Activated CD4-positive, alpha-beta T cell treated with anti-CD3 and anti-CD28 coated beads, Interleukin-2, amount 10 ng/mL, durations not matched to agents 24 days and 14 days (primary cell): ENCODE results near the gene ABR. TPM values are rescaled to one million over a fixed set of nuclear protein-coding genes. Genes with fewer than 3 reads are reported as not detected.
A peak's percentile ranks its signal among the peaks of the same experiment; 100 is the strongest.
"Not testable (repeated sequence)": the region's sequence is repeated elsewhere in the genome, so short reads cannot be mapped to it uniquely, and the experiment has no call there.

Experiments used
- DNase-seq: peaks from one replicate; pipeline ENCODE4 v3.0.0; 2022
- H3K27ac Mint-ChIP-seq: one replicate; pipeline ENCODE4 v1.8.0; 2022; ENCODE audit warnings: mild to moderate bottlenecking, mixed read lengths
- H3K27me3 Mint-ChIP-seq: one replicate; pipeline ENCODE4 v1.8.0; 2022; ENCODE audit warnings: mixed read lengths
- H3K36me3 Mint-ChIP-seq: one replicate; pipeline ENCODE4 v1.8.0; 2022; ENCODE audit warnings: low read depth, mild to moderate bottlenecking, mixed read lengths
- H3K4me1 Mint-ChIP-seq: one replicate; pipeline ENCODE4 v1.8.0; 2021; ENCODE audit warnings: mixed read lengths
- H3K4me3 Mint-ChIP-seq: one replicate; pipeline ENCODE4 v1.8.0; 2022; ENCODE audit warnings: mild to moderate bottlenecking, moderate library complexity, mixed read lengths
- H3K9me3 Mint-ChIP-seq: one replicate; pipeline ENCODE4 v1.8.0; 2021; ENCODE audit warnings: mixed read lengths
- intact Hi-C: fragments of 100-400 bp; cut with micrococcal nuclease; formaldehyde crosslinking; loops from one replicate; pipeline ENCODE4 v1.15.1; 2023
- total RNA-seq: library from RNA; stranded (reverse); gene quantifications from 2 replicates; pipeline ENCODE4 v1.2.3, GENCODE V29; 2022

The ABR gene
- total RNA-seq, 1 donor from 2014 or later = 58.9 TPM

DNA sequence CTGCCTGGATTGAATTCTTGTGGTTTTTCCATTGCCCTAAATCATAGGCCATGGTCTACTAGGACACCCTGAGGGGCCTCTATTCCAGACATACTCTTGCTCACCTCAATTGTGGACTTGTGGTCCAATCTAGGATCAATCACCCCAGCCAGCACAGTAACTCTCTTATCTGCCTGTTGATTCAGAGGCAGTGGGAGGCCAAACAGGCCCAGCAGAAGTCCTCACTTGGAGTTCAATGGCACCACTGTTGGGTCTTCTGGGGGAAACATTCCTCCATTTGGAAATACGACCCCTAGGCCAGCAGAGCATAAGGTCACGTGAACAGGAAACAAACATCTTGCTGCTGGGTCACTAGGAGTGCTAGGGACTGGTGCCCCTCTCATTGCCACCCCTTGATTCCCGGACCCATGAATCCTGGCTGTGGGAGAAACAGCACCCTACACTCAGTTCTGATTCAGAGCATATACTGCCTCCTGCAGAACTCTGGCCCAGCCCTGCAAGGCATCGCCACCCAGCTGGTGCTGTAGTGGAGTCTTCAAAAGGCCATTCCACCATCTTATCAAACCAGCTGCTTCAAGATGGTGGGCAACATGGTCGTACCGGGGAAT is 193.4 kb downstream of the ABR start:
- Mint-ChIP-seq H3K9me3 (no peaks in the 10 kb centered on the region), H3K36me3 (no peaks in the 10 kb centered on the region), H3K27ac (no peak overlapping the region), H3K4me1 (no peaks in the 10 kb centered on the region), H3K4me3 (no peak overlapping the region), H3K27me3 (no peaks in the 10 kb centered on the region)
- intact Hi-C loops = no loop called here
- DNase-seq = no peak

DNA sequence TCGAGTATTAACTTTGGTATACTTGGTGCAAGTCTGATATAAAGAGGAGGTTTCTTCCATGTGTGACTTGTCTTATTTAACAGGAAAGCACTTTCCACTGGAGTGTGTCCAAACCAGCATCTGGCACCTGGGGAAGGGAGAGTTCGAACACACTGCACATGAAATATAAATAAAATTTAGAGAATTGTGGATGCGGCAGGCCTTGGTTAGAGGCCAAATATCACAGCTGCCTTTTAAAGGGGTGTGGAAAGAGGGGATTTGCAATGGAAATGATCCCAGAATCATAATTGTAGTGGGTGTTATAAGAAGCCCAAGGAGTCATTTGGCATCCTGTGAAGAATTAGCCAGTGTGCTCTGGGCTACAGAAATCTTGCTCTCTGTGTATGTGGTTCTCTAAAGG is 195.9 kb downstream of the ABR start:
- H3K27me3 Mint-ChIP-seq = no peaks in the 10 kb centered on the region
- H3K27ac Mint-ChIP-seq = no peak overlapping the region
- DNase-seq = no peak
- intact Hi-C loops = loop anchor here (5.0 kb wide), 2 partner anchors 202 to 842 kb away; partner anchors contain the start of genes GLOD4 and MRM3
- no peaks in the 10 kb centered on the region for H3K9me3 Mint-ChIP-seq
- peaks cover 9% of the 10 kb centered on the region for H3K4me1 Mint-ChIP-seq
- no peaks in the 10 kb centered on the region for H3K36me3 Mint-ChIP-seq
- H3K4me3 Mint-ChIP-seq = no peak overlapping the region

DNA sequence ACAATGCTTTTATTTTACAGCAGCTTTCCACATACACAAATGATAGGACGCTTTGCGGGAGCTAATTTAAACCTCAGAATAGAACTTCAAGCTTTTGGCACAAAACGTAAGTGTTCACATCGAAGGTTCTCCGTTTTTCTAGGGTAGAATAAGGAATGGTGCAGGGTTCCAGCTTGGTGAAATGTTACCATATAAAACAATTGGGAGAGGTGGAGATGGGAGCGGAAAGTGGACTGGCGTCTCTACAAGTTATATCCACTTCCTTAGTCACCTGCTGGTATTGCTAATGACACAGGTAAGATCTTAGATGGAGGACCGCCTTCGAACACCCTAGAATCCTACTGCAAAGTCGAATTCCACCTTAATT is 198.5 kb downstream of the ABR start:
- peaks cover 20% of the 10 kb centered on the region for H3K27me3 Mint-ChIP-seq
- H3K27ac Mint-ChIP-seq = no peak overlapping the region
- intact Hi-C loops = loop anchor here (1.0 to 5.0 kb wide), 7 partner anchors 15 to 839 kb away; partner anchors contain the start of genes GEMIN4, GLOD4 and MRM3
- H3K9me3 Mint-ChIP-seq = no peaks in the 10 kb centered on the region
- H3K36me3 Mint-ChIP-seq = no peaks in the 10 kb centered on the region
- peaks cover 12% of the 10 kb centered on the region for H3K4me1 Mint-ChIP-seq
- DNase-seq = no peak
- H3K4me3 Mint-ChIP-seq = peak overlapping the region; percentile 81

DNA sequence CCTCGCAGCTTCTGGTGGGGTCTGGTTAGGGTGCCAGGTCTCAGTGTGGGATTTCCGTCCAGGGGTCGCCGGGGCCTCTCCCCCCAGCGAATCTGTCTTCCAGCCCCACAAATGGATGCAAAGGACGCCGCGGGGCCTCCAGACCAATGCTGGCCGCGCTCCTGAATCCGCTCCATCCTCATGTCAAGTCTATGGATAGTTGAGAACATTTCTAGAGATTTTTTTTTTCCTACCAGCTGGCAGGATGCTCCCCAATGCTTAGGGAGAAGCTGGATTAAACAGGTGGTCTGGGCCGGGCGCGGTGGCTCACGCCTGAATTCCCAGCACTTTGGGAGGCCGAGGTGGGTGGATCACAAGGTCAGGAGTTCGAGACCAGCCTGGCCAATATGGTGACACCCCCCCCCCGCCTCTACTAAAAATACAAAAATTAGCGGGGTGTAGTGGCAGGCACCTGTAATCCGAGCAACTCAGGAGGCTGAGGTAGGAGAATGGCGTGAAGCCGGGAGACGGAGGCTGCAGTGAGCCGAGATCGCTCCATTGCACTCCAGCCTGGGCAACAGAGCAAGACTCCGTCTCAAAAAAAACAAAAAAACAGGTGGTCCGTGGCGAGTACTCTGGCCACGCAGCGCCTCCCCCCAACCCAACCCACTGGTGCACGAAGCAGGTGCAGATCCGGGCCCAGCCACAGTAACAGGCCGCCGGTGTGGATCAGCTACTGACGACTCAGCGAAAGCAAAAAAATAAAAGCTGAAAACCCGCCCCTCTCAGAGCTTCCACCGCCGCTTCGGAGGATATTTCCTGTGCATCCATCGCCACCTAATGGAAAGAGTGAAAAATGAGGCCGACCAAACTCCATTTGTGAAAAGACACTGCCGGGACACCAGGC is 199.1 kb downstream of the ABR start:
- H3K27me3 Mint-ChIP-seq = peaks cover 25% of the 10 kb centered on the region
- no peak overlapping the region for H3K27ac Mint-ChIP-seq
- peak overlapping the region; percentile 81 for H3K4me3 Mint-ChIP-seq
- intact Hi-C loops = loop anchor here (1.0 to 5.0 kb wide), 7 partner anchors 16 to 838 kb away; partner anchors contain the start of genes GEMIN4, GLOD4 and MRM3
- DNase-seq = peak; percentile 94
- H3K4me1 Mint-ChIP-seq = peaks cover 12% of the 10 kb centered on the region
- H3K9me3 Mint-ChIP-seq = no peaks in the 10 kb centered on the region
- H3K36me3 Mint-ChIP-seq = no peaks in the 10 kb centered on the region

DNA sequence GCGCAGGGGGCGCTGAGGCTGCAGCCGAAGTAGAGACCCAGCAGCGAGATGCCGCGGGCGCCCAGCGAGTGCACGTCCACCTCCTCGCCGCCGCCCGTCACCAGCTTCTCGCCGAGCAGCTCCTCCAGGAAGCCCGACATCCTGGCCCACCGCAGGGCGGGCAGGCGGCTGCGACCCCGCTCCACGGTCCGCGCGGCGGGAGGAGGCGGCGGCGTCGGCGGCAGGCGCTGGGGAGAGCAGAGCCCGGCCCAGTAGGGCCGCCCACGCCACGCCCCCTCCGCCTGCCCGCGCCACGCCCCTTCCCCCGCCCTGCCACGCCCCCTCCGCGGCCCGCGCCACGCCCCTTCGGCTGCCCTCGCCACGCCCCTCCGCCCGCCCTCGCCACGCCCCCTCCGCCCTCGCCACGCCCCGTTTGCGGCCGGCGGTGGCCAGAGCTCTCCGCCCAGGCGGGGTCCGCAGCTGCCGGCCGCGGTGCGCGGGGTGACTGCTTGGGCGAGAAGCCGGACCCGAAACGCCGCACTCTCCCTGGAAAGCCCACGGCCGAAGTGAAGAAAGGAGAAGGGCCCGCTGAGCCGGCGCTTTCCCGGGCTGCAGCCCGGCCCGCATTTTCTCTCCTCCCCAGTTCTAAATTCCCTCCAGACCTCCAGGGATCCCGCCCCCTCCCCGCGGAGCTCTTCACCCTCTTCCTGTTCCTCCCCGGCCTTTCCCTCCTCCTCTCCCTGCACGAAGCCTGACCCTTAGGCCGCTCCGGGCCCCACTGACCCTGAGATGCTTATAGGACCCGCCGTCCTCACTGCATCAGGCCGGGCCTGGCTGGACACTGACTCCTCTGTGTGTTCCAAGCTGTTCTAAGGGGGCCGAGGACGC is 200.0 kb downstream of the ABR start, which contains the start of gene NXN:
Gene NXN (minus strand): TSS at position 238 of the 867 bp plus-strand sequence.
- Mint-ChIP-seq H3K4me3 (peak within 1 kb of the TSS; percentile 81), H3K27ac (no peak within 1 kb of the TSS), H3K27me3 (peaks cover 34% of the 10 kb centered on the region), H3K4me1 (peaks cover 12% of the 10 kb centered on the region), H3K9me3 (no peaks in the 10 kb centered on the region), H3K36me3 (no peaks in the 10 kb centered on the region)
- intact Hi-C loops = loop anchor here (2.0 to 5.0 kb wide), 3 partner anchors 197 to 837 kb away; partner anchors contain the start of genes GLOD4 and MRM3
- peak; percentile 96 for DNase-seq

DNA sequence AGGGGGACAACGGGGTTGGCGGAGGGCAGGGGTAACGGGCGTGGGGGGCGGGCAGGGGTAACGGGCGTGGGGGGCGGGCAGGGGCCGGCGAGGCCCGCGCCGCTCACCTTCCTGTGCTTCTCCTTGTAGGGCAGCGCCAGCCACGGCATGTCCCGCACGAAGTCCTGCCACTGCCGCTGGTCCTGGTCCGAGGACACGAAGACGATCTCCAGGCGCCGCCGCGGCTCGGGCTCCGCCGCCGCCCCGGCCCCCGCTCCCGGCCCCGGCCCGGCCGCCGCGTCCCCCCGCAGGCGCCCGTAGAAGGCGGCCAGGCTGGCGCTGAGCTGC is 200.6 kb downstream of the ABR start:
- Mint-ChIP-seq H3K9me3 (no peaks in the 10 kb centered on the region), H3K27me3 (peaks cover 36% of the 10 kb centered on the region), H3K27ac (no peak overlapping the region), H3K36me3 (no peaks in the 10 kb centered on the region), H3K4me1 (peaks cover 12% of the 10 kb centered on the region), H3K4me3 (no peak overlapping the region)
- intact Hi-C loops = no loop called here
- DNase-seq = no peak

DNA sequence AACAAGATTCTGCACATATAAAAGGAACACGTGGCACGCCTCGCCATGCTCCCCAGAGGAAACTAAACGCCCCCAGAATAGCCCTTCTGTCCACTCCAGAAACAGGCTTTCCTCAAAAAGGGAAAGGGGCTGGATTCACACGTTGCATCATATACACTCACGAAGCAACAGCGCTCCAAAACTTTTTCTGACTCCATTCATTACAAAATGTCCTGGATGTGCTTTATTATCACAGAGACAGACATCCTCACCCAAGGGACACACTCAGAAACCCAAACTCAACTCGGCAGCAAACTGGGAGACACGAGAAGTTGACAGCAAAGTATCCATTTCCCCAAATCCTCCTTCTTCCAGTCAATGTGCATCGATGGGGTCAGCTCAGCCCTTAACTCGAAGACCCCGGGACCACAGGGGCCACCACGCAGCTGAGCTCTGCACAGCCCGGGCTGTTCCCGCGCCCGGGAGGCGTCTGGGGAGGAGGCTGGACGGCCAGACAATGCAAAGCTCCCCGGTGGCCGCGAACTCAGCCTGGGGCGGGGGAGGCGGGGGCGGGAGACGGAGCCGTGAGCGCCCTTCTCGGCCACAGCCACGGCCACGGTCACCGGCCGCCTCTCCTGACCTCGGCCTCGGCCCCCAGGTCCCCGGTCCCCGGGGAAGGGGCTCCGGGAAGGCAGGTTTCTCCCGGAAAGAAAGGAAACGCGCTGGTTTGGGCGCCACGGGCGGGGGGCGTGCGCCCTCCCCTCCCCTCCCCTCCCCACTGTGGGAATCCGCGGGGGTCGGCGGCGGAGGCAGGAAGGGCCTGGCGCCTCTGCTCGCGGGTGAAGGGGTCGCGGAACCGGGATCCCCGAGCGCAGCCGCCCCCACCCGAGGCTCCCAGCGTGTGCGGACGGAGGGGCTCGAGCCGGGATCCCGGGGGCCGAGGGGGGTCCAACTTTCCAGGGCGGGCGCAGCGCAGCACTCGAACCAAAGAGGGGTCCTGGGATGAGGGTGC is 201.4 kb downstream of the ABR start:
- peaks cover 12% of the 10 kb centered on the region for H3K4me1 Mint-ChIP-seq
- H3K27me3 Mint-ChIP-seq = peaks cover 37% of the 10 kb centered on the region
- H3K9me3 Mint-ChIP-seq = no peaks in the 10 kb centered on the region
- H3K27ac Mint-ChIP-seq = no peak overlapping the region
- intact Hi-C loops = no loop called here
- peak overlapping the region; percentile 63 for H3K4me3 Mint-ChIP-seq
- peak; percentile 65 for DNase-seq
- H3K36me3 Mint-ChIP-seq = no peaks in the 10 kb centered on the region

DNA sequence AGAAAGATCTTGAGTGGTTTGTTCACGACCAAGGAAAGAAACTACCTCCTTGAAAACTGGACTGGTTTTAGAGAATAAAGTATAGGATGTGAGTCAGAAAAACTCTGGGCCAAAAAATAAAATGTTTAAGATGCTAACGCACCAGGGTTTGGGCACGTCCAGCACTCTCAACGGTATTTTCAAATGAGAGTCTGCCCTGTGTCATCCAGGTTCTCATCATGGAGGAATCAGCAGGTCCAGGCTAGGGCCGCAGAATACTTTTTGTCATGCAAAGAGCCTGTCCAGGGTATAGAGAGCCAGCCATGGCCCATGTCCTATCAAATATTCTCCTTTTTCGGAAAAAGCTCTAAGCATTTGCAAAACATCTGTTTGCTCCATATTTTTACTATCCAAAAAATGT is 202.6 kb downstream of the ABR start:
- no peak overlapping the region for H3K4me3 Mint-ChIP-seq
- H3K27ac Mint-ChIP-seq = no peak overlapping the region
- intact Hi-C loops = no loop called here
- H3K36me3 Mint-ChIP-seq = no peaks in the 10 kb centered on the region
- H3K27me3 Mint-ChIP-seq = peaks cover 38% of the 10 kb centered on the region
- H3K4me1 Mint-ChIP-seq = peaks cover 12% of the 10 kb centered on the region
- DNase-seq = no peak
- H3K9me3 Mint-ChIP-seq = no peaks in the 10 kb centered on the region

DNA sequence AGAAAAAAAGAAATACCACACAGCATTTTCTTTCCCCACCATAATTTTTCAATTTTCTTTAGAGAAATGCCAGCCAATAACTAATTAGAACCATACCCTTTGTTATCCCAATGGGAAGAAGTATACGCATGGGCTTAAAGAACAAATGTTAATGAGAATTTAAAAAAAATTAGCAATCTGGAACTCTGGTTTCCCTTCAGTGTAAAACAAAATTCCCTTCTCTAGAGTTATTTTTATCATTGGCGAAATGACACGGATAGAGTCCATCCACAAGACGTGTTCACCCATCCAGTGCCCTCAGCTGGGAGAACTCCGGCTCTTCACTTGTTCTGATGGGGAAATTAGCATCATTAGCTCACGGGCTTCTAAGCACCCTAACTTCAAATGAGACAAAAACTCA is 203.5 kb downstream of the ABR start:
- Mint-ChIP-seq H3K27me3 (peaks cover 38% of the 10 kb centered on the region), H3K4me1 (peaks cover 12% of the 10 kb centered on the region), H3K27ac (no peak overlapping the region), H3K4me3 (no peak overlapping the region), H3K36me3 (no peaks in the 10 kb centered on the region), H3K9me3 (no peaks in the 10 kb centered on the region)
- intact Hi-C loops = no loop called here
- no peak for DNase-seq

DNA sequence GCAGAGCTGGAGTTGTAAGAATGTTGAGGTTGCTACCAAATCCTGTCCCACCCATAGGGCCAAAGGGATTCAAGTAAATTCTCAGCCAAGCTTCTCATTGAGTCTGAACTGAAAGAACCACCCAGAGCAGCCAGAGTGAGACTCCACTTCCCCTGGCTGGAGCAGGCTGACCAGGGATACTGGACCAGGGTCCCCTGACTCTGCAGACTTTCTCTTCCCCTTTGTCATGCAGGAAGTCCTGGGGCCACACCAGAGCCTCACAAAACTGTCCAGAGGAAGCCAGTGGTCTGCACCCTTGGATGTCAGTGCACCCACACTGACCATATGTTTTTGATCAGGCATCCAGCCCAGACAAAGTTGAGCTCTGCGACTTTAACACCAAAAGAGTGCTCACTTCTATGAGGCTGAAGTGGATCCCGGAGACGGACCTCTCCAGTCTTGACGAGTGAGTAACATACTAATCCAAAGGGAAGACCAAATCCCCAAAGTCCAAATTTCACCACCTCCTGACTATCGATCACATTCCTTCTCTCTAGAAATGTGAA is 204.3 kb downstream of the ABR start:
- peaks cover 8% of the 10 kb centered on the region for H3K4me1 Mint-ChIP-seq
- no peaks in the 10 kb centered on the region for H3K36me3 Mint-ChIP-seq
- no peak overlapping the region for H3K4me3 Mint-ChIP-seq
- no peak for DNase-seq
- intact Hi-C loops = no loop called here
- peaks cover 40% of the 10 kb centered on the region for H3K27me3 Mint-ChIP-seq
- H3K9me3 Mint-ChIP-seq = no peaks in the 10 kb centered on the region
- H3K27ac Mint-ChIP-seq = no peak overlapping the region

DNA sequence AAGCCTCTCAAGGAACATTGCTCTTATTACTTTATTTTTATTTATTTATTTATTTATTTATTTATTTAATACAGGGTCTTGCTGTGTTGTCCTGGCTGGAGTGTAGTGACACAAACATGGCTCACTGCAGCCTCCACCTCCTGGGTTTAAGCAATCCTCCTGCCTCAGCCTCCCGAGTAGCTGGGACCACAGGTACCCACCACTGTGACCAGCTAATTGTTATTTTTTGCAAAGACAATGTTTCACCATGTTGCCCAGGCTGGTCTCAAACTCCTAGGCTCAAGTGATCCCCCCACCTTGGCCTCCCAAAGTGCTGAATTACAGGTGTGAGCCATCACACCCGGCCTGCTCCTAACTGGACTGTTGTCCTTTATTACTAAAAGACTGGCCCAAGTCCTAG is 205.0 kb downstream of the ABR start:
- DNase-seq, H3K4me1 Mint-ChIP-seq, H3K9me3 Mint-ChIP-seq, H3K36me3 Mint-ChIP-seq, H3K4me3 Mint-ChIP-seq, H3K27ac Mint-ChIP-seq, intact Hi-C loops: not testable (repeated sequence)
- H3K27me3 Mint-ChIP-seq = peaks cover 44% of the 10 kb centered on the region

DNA sequence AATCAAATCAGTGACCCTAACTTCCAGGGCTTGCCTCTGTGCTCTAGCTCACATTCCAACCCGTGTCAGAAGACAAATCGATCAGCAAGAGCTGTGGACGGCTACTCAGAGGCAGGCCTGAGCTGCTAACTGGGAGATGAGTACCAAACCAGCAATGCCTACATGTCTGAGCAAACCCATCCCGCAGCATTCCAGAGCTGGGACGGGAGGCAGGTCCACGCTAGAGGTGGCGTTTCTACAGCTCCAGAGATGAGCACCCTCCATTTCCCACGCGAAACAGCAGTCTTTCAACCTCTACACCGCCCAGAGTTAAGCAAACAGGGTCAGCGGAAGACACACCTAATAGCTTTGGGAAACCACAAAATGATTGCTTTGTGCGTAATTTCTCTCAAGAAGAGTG is 206.7 kb downstream of the ABR start:
- intact Hi-C loops = no loop called here

More for the DNA sequence above, 206.7 kb downstream of the ABR start:
- peaks cover 50% of the 10 kb centered on the region for H3K27me3 Mint-ChIP-seq
- H3K4me3 Mint-ChIP-seq = no peak overlapping the region
- no peaks in the 10 kb centered on the region for H3K36me3 Mint-ChIP-seq
- H3K4me1 Mint-ChIP-seq = peaks cover 2% of the 10 kb centered on the region
- no peak for DNase-seq
- no peak overlapping the region for H3K27ac Mint-ChIP-seq
- H3K9me3 Mint-ChIP-seq = no peaks in the 10 kb centered on the region
